ENCODE measurements around the gene SFMBT2. TPM values are rescaled to one million over a fixed set of nuclear protein-coding genes. Genes with fewer than 3 reads are reported as not detected.

Gene SFMBT2
- total and polyA plus RNA-seq, 10 of the 15 experiments (the other 5 are each of a cell fraction or from before 2014, with no cell fraction given), result 2.8 to 29.6 (median 15.1) TPM

DNA sequence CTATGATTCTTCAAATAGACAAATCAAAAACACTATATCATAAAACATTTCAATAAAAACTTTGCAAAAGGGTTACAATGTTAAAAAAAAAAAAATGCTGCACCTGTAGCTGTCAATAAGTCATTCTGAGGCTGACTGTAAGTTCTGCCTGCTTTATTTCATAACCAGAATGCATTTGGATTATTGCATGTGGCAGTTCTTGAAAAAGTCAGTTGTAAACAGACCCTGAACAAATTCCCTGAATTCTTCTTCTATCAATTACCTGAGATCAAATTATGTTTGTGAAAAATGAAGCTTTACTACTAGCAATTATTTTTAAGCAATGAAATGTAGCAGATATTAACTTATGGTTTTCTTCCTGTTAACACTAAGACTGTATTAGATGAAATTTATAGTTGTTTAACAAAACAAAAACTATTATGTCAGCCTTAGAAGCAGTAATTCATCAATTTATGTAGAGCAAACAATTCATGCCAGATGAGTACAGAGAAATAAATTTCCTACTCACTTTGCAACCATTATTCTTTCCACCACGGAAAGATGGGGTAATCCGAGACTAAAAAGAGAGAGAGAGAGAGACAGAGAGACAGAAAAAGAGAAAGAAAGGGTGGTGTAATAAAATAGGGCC lies 107.8 kb downstream of the SFMBT2 start (continued):
- TF ChIP-seq, protein P1, sequence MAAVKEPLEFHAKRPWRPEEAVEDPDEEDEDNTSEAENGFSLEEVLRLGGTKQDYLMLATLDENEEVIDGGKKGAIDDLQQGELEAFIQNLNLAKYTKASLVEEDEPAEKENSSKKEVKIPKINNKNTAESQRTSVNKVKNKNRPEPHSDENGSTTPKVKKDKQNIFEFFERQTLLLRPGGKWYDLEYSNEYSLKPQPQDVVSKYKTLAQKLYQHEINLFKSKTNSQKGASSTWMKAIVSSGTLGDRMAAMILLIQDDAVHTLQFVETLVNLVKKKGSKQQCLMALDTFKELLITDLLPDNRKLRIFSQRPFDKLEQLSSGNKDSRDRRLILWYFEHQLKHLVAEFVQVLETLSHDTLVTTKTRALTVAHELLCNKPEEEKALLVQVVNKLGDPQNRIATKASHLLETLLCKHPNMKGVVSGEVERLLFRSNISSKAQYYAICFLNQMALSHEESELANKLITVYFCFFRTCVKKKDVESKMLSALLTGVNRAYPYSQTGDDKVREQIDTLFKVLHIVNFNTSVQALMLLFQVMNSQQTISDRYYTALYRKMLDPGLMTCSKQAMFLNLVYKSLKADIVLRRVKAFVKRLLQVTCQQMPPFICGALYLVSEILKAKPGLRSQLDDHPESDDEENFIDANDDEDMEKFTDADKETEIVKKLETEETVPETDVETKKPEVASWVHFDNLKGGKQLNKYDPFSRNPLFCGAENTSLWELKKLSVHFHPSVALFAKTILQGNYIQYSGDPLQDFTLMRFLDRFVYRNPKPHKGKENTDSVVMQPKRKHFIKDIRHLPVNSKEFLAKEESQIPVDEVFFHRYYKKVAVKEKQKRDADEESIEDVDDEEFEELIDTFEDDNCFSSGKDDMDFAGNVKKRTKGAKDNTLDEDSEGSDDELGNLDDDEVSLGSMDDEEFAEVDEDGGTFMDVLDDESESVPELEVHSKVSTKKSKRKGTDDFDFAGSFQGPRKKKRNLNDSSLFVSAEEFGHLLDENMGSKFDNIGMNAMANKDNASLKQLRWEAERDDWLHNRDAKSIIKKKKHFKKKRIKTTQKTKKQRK (IDR thresholded peaks at IDR 0.05; ENCODE audit: low read depth, low read length), result no peak
- TF ChIP-seq CUX1 (IDR thresholded peaks at IDR 0.05; ENCODE audit: insufficient replicate concordance, low read depth, low read length), result no peak
- TF ChIP-seq RB1 (IDR thresholded peaks at IDR 0.05; ENCODE audit: borderline replicate concordance), result no peak
- TF ChIP-seq NFYB (IDR thresholded peaks at IDR 0.05; ENCODE audit: insufficient read depth, low read depth, low read length), result no peak
- TF ChIP-seq STAT1 (conservative IDR thresholded peaks at IDR 0.05), result no peak
- TF ChIP-seq FOXM1 (IDR thresholded peaks at IDR 0.05; ENCODE audit: low read depth, low read length), result no peak
- TF ChIP-seq ZNF384 (IDR thresholded peaks at IDR 0.05; ENCODE audit: borderline replicate concordance, low read depth, low read length), result no peak
- TF ChIP-seq, protein P2, sequence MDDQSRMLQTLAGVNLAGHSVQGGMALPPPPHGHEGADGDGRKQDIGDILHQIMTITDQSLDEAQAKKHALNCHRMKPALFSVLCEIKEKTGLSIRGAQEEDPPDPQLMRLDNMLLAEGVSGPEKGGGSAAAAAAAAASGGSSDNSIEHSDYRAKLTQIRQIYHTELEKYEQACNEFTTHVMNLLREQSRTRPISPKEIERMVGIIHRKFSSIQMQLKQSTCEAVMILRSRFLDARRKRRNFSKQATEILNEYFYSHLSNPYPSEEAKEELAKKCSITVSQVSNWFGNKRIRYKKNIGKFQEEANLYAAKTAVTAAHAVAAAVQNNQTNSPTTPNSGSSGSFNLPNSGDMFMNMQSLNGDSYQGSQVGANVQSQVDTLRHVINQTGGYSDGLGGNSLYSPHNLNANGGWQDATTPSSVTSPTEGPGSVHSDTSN (IDR thresholded peaks at IDR 0.05; ENCODE audit: insufficient replicate concordance, low read depth, low read length), result no peak
- no peak for TF ChIP-seq MLLT1 (IDR thresholded peaks at IDR 0.05)
- TF ChIP-seq, protein P3, sequence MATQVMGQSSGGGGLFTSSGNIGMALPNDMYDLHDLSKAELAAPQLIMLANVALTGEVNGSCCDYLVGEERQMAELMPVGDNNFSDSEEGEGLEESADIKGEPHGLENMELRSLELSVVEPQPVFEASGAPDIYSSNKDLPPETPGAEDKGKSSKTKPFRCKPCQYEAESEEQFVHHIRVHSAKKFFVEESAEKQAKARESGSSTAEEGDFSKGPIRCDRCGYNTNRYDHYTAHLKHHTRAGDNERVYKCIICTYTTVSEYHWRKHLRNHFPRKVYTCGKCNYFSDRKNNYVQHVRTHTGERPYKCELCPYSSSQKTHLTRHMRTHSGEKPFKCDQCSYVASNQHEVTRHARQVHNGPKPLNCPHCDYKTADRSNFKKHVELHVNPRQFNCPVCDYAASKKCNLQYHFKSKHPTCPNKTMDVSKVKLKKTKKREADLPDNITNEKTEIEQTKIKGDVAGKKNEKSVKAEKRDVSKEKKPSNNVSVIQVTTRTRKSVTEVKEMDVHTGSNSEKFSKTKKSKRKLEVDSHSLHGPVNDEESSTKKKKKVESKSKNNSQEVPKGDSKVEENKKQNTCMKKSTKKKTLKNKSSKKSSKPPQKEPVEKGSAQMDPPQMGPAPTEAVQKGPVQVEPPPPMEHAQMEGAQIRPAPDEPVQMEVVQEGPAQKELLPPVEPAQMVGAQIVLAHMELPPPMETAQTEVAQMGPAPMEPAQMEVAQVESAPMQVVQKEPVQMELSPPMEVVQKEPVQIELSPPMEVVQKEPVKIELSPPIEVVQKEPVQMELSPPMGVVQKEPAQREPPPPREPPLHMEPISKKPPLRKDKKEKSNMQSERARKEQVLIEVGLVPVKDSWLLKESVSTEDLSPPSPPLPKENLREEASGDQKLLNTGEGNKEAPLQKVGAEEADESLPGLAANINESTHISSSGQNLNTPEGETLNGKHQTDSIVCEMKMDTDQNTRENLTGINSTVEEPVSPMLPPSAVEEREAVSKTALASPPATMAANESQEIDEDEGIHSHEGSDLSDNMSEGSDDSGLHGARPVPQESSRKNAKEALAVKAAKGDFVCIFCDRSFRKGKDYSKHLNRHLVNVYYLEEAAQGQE (IDR thresholded peaks at IDR 0.05; ENCODE audit: low read depth, low read length), result no peak
- no peak for TF ChIP-seq LARP7 (IDR thresholded peaks at IDR 0.05)
